ENCODE measurements around the gene GRIPAP1.

Gene GRIPAP1

DNA sequence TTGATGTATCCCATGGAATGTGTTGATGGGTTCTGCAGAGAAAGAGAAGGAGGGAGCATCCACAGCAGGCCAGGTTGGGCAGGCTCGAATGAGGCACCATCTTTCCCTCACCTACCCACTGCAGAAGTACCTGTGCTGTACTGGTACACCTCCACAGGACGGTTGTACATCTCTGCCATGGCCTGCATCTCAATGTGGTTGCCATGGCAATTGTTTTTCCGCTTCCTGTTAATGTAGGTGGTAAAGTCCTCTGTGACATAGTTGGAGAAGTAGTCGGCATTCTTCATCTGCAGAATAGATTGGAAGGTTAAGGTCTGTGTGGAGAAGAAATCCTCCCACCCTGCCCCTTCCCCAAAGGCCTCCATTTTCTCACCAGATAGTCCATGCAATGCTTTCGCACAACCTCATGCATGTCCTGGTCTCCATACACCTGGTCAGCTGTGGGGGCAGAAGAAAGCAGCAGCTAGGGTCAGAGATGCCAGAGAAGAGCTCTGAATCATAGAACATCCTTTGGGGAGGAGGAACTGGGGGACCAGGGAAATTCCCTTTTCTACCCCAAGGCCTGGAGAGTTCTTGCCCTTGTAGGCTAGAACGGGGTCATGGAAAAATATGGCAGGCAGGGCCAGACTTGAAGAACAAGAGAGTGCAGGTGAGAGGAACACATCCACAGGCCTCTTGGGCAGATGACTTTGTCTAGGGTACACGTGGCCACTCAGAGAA is 67.3 kb downstream of the GRIPAP1 start:
- Mint-ChIP-seq H3K4me3 (peak overlapping the region; percentile 73), H3K4me1 (ENCODE audit: low read depth) (peaks cover 67% of the 10 kb centered on the region), H3K27ac (peak overlapping the region; percentile 97), H3K36me3 (ENCODE audit: low read depth) (peaks cover 42% of the 10 kb centered on the region), H3K27me3 (no peaks in the 10 kb centered on the region), H3K9me3 (no peaks in the 10 kb centered on the region)

- peaks cover 57% of the 10 kb centered on the region for H3K4me1 Mint-ChIP-seq (ENCODE audit: low read depth)
- no peaks in the 10 kb centered on the region for H3K27me3 Mint-ChIP-seq
- H3K27ac Mint-ChIP-seq = peak overlapping the region; percentile 97
- H3K4me3 Mint-ChIP-seq = peak overlapping the region; percentile 48
- H3K36me3 Mint-ChIP-seq (ENCODE audit: low read depth) = peaks cover 42% of the 10 kb centered on the region
- H3K9me3 Mint-ChIP-seq = no peaks in the 10 kb centered on the region
These were observed 68.3 kb downstream of the GRIPAP1 start for GRCh38 chrX:48933757-48934156.

DNA sequence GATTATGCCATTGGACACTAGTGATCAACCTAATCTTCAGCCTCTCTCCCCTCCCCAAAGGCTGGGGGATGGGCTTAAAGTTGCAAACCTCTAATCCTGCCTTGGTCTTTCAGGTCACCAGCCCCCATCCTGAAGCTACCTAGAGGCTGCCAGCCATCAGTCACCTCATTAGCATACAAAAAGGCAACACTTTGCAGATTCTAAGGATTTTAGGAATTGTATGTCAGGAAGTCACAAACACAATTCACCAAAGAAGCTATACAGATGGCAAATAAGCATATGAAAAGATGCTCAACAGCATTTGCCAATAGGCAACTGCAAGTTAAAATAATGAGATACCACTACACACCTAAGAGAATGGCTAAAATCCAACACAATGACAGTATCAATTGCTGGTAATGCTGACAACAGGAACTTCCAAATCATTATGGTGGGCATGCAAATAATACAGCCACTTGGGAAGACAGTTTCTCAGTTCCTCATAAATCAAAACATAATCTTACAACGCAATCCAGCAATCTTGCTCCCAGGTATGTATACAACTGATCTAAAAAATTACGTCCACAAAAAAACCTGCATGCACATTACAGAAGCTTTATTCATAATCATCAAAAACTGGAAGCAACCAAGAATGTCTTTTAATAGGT is 74.2 kb downstream of the GRIPAP1 start:
- Mint-ChIP-seq H3K36me3 (ENCODE audit: low read depth) (peaks cover 36% of the 10 kb centered on the region), H3K9me3 (no peaks in the 10 kb centered on the region), H3K27ac (no peak overlapping the region), H3K4me1 (ENCODE audit: low read depth) (peaks cover 30% of the 10 kb centered on the region), H3K27me3 (no peaks in the 10 kb centered on the region), H3K4me3 (no peak overlapping the region)

DNA sequence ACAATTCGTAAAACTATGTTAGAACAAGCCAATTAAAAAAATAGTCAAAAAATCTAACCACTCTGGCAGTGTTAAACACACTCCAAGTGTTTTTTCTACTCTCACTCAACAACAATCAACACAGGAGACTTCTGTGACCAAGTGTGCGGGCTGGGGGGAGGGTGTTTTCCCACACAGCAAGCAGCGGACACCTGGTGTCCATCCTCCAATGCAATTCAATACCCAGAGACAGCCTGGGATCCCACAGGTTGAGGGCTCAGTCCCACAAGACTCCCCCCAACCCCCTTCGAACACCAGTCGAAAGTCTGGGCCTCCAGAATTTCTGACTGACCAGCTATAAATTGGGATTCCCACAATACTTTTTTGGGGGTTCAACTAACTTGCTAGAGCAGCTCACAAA is 74.9 kb downstream of the GRIPAP1 start:
- Mint-ChIP-seq H3K36me3 (ENCODE audit: low read depth) (peaks cover 36% of the 10 kb centered on the region), H3K4me1 (ENCODE audit: low read depth) (peaks cover 33% of the 10 kb centered on the region), H3K27ac (no peak overlapping the region), H3K4me3 (no peak overlapping the region), H3K9me3 (no peaks in the 10 kb centered on the region), H3K27me3 (no peaks in the 10 kb centered on the region)

DNA sequence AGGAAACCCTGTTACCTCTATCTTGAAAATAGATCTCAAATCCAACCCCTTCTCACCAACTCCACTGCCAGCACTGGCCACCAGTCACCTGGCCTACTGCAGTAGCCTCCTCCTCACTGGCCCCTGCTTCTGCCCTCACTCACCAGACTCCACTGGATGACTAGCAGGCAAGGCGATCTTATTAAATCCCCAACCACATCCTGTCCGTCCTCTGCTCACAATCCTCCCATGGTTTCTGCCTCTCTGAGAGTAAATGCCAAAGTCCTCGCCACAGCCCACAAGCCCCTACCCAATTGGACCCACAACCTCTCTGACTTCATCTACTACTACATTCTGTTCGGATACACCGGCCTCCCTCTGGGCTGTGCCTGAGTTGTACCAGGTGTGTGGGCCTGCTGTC is 77.8 kb downstream of the GRIPAP1 start:
- no peaks in the 10 kb centered on the region for H3K27me3 Mint-ChIP-seq
- H3K4me3 Mint-ChIP-seq = peak overlapping the region; percentile 4
- H3K27ac Mint-ChIP-seq = peak overlapping the region; percentile 63
- peaks cover 33% of the 10 kb centered on the region for H3K36me3 Mint-ChIP-seq (ENCODE audit: low read depth)
- H3K4me1 Mint-ChIP-seq (ENCODE audit: low read depth) = peaks cover 61% of the 10 kb centered on the region
- H3K9me3 Mint-ChIP-seq = no peaks in the 10 kb centered on the region

DNA sequence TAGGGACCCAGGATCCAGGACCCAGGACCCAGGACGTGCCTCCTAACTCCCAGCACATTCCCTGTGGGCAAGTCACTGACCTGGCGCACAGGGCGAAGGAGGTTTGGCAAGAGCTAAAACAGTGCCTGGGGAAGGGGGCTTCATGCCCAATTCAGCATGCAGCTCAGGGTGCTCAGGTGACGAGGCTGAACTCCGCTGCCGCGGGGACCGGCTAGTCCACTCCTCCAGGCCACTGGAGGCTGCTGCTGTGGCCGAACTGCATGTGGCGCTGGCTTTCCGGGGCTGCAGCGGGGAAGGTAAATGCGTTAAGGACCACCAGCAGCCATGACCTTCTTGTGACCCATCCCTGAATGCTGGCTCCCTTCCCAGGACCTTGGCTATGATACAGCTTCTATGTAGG is 78.3 kb downstream of the GRIPAP1 start:
- Mint-ChIP-seq H3K27ac (peak overlapping the region; percentile 63), H3K27me3 (no peaks in the 10 kb centered on the region), H3K4me3 (no peak overlapping the region), H3K36me3 (ENCODE audit: low read depth) (peaks cover 33% of the 10 kb centered on the region), H3K4me1 (ENCODE audit: low read depth) (peaks cover 63% of the 10 kb centered on the region), H3K9me3 (no peaks in the 10 kb centered on the region)
